Measurements from ENCODE around the gene GOSR1.
"Not testable (repeated sequence)": the region's sequence is repeated elsewhere in the genome, so short reads cannot be mapped to it uniquely, and the experiment has no call there.

The GOSR1 gene

DNA sequence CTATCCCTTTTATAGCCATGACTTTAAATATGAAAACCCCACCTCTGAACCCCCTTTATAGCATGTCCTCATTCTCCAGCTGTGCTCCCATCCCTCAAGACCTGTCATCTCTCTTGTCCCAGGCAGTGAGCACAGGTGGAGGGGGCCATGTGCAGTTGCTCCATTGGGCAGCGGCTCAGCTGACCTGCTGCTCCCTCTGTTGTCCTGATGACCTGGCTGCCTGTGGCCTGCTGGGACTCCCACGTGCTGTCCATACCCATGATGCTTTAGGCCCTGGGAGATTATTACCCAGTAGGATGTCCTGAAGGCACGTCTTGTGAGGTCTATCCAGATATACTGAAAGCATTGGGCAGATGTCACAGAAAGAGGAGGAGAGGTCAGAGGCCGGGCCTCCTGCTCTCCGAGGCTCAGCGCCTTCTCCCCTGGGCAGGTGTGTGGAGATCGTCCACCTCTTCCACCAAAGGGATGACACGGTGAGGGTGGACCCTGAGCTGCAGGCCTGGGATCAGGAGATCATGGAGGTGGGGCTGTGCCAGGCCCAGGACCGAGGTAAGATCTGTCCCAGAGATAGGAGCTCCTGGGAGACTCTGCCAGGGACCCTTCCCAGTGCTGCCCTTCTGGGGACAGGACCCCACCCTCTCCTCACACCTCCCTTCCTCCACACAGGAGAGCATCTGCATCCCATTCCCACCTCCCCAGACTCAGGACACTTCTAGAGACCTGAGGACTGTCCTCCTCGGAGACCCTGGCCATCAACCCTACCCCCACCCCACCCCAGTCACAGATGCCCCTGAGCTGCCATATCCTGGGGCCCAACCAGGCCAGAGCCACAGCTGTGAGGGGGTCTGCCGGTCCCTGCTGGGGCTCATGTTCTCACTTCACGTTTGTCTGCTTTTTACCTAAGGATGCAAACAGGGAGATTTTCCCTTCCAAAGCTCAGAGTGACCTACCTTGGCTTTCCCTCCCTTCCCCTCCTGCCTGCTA, 58.0 kb downstream of the GOSR1 start:
- TF ChIP-seq, protein P1, sequence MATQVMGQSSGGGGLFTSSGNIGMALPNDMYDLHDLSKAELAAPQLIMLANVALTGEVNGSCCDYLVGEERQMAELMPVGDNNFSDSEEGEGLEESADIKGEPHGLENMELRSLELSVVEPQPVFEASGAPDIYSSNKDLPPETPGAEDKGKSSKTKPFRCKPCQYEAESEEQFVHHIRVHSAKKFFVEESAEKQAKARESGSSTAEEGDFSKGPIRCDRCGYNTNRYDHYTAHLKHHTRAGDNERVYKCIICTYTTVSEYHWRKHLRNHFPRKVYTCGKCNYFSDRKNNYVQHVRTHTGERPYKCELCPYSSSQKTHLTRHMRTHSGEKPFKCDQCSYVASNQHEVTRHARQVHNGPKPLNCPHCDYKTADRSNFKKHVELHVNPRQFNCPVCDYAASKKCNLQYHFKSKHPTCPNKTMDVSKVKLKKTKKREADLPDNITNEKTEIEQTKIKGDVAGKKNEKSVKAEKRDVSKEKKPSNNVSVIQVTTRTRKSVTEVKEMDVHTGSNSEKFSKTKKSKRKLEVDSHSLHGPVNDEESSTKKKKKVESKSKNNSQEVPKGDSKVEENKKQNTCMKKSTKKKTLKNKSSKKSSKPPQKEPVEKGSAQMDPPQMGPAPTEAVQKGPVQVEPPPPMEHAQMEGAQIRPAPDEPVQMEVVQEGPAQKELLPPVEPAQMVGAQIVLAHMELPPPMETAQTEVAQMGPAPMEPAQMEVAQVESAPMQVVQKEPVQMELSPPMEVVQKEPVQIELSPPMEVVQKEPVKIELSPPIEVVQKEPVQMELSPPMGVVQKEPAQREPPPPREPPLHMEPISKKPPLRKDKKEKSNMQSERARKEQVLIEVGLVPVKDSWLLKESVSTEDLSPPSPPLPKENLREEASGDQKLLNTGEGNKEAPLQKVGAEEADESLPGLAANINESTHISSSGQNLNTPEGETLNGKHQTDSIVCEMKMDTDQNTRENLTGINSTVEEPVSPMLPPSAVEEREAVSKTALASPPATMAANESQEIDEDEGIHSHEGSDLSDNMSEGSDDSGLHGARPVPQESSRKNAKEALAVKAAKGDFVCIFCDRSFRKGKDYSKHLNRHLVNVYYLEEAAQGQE (IDR thresholded peaks at IDR 0.05; ENCODE audit: insufficient replicate concordance, low read depth) = no peak
- TF ChIP-seq POLR2AphosphoS5 (IDR thresholded peaks at IDR 0.05; ENCODE audit: low read depth) (no peak), GABPA (IDR thresholded peaks at IDR 0.05; ENCODE audit: low read depth) (no peak), SPI1 (IDR thresholded peaks at IDR 0.05; ENCODE audit: borderline replicate concordance, low read depth) (no peak), CTCF (IDR thresholded peaks at IDR 0.05; ENCODE audit: insufficient read depth, low read length) (no peak)
- DNase-seq (ENCODE audit: low read depth in 1 of 2, low spot score in 1 of 2) = no peak
- no peak overlapping the region for H3K4me3 ChIP-seq (replicated peaks; ENCODE audit: insufficient read depth, low read length)
- no peak overlapping the region for H3K27ac ChIP-seq (replicated peaks)
- H3K27me3 ChIP-seq (ENCODE audit: insufficient read depth, poor library complexity, severe bottlenecking) = no peaks in the 10 kb centered on the region

DNA sequence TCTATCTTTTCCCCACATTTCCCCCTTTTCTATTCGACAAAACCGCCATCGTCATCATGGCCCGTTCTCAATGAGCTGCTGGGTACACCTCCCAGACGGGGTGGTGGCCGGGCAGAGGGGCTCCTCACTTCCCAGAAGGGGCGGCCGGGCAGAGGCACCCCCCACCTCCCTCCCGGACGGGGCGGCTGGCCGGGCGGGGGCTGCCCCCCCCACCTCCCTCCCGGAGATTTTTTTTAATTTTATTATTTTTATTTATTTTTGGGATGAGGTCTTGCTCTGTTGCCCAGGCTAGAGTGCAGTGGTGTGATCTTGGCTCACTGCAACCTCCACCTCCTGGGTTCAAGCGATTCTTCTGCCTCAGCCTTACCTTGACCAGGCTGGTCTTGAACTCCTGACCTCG, 59.6 kb downstream of the GOSR1 start:
- H3K4me3 ChIP-seq (replicated peaks; ENCODE audit: insufficient read depth, low read length); H3K27ac ChIP-seq (replicated peaks); DNase-seq (ENCODE audit: low read depth in 1 of 2, low spot score in 1 of 2); H3K27me3 ChIP-seq (ENCODE audit: insufficient read depth, poor library complexity, severe bottlenecking): not testable (repeated sequence)

DNA sequence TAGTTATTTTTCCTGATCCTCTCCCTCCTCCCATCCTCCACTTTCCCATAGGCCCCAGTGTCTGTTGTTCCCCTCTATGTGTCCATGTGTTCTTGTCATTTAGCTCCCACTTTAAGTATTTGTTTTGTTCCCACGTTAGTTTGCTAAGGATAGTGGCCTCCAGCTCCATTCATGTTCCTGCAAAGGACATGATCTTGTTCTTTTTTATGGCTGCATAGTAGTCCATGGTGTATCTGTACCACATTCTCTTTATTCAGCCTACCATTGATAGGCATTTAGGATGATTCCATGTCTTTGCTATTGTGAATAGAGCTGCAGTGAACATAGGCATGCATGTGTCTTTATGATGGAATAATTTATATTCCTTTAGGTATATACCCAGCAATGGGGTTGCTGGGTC, 60.5 kb downstream of the GOSR1 start:
- DNase-seq (ENCODE audit: low read depth in 1 of 2, low spot score in 1 of 2); H3K27me3 ChIP-seq (ENCODE audit: insufficient read depth, poor library complexity, severe bottlenecking); H3K27ac ChIP-seq (replicated peaks); H3K4me3 ChIP-seq (replicated peaks; ENCODE audit: insufficient read depth, low read length): not testable (repeated sequence)

DNA sequence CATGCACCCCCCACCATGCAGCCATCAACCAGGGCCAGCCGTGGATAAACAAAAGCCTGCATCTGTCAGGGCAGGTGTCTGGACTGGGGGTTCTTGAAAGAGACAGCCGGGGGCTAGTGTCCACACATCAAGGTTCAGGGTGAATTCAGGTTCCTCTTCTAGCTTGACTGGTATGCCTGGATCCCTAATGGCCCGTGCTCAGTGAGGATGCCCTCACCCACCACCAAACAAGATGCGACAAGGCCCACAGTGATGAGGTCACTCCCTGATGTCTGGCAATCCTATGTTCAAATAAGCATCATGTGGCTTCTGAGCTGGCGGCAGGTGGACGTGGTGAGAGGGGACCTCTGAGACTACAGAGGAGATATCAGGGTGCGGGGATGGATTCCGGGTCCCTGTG, 64.6 kb downstream of the GOSR1 start:
- TF ChIP-seq POLR2AphosphoS5 (IDR thresholded peaks at IDR 0.05; ENCODE audit: low read depth) = no peak
- no peak for TF ChIP-seq SPI1 (IDR thresholded peaks at IDR 0.05; ENCODE audit: borderline replicate concordance, low read depth)
- TF ChIP-seq, protein P1 (IDR thresholded peaks at IDR 0.05; ENCODE audit: insufficient replicate concordance, low read depth) = no peak
- TF ChIP-seq GABPA (IDR thresholded peaks at IDR 0.05; ENCODE audit: low read depth) = no peak
- TF ChIP-seq CTCF (IDR thresholded peaks at IDR 0.05; ENCODE audit: insufficient read depth, low read length) = no peak
- Histone ChIP-seq H3K4me3 (replicated peaks; ENCODE audit: insufficient read depth, low read length) (no peak overlapping the region), H3K27me3 (ENCODE audit: insufficient read depth, poor library complexity, severe bottlenecking) (no peaks in the 10 kb centered on the region), H3K27ac (replicated peaks) (no peak overlapping the region)
- DNase-seq (ENCODE audit: low read depth in 1 of 2, low spot score in 1 of 2) = no peak

DNA sequence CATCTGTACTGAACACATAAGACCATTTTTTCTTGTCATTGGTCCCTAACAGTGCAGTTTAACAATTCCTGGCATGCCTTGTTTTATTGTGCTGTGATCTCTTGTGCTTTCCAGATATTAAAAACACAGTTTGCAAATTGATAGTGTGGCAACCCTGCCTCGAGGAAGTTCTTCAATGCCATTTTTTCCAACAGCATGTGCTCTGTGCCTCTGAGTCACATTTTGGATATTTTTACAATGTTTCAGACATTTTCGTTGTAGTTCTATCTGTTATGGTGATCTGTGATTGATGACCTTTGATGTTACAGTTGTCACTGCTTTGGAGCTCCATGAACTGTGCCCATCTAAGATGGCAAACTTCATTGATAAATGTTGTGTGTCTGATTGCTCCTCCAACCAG, 66.2 kb downstream of the GOSR1 start:
- H3K27ac ChIP-seq (replicated peaks) = no peak overlapping the region
- TF ChIP-seq, protein P1 (IDR thresholded peaks at IDR 0.05; ENCODE audit: insufficient replicate concordance, low read depth) = no peak
- TF ChIP-seq SPI1 (IDR thresholded peaks at IDR 0.05; ENCODE audit: borderline replicate concordance, low read depth) = no peak
- no peak for TF ChIP-seq GABPA (IDR thresholded peaks at IDR 0.05; ENCODE audit: low read depth)
- no peak for TF ChIP-seq CTCF (IDR thresholded peaks at IDR 0.05; ENCODE audit: insufficient read depth, low read length)
- no peak for TF ChIP-seq POLR2AphosphoS5 (IDR thresholded peaks at IDR 0.05; ENCODE audit: low read depth)
- no peaks in the 10 kb centered on the region for H3K27me3 ChIP-seq (ENCODE audit: insufficient read depth, poor library complexity, severe bottlenecking)
- no peak overlapping the region for H3K4me3 ChIP-seq (replicated peaks; ENCODE audit: insufficient read depth, low read length)
- DNase-seq (ENCODE audit: low read depth in 1 of 2, low spot score in 1 of 2) = no peak
